CMK (cell line): ENCODE results near the gene ABLIM2.

ENCODE experiments used
- DNase-seq: peaks from one replicate; pipeline ENCODE4 v3.0.0-alpha.2; 2010; ENCODE audit warnings: low read depth

Gene ABLIM2

GRCh38 chr4:8103421-8104390 lies 54.9 kb downstream of the ABLIM2 start:
- no peak for DNase-seq

GRCh38 chr4:8102831-8103230 lies 55.8 kb downstream of the ABLIM2 start:
- DNase-seq = no peak

GRCh38 chr4:8102076-8102355 lies 56.6 kb downstream of the ABLIM2 start:
- no peak for DNase-seq

- DNase-seq = no peak
Measured at GRCh38 chr4:8101213-8102075, 57.2 kb downstream of the ABLIM2 start.

GRCh38 chr4:8099981-8100464 lies 58.6 kb downstream of the ABLIM2 start:
- no peak for DNase-seq

GRCh38 chr4:8098506-8098905 lies 60.1 kb downstream of the ABLIM2 start:
- DNase-seq = no peak

GRCh38 chr4:8097721-8098345 lies 60.8 kb downstream of the ABLIM2 start:
- no peak for DNase-seq

GRCh38 chr4:8097141-8097541 lies 61.5 kb downstream of the ABLIM2 start:
- no peak for DNase-seq

- no peak for DNase-seq
Measured at GRCh38 chr4:8096690-8097061, 61.9 kb downstream of the ABLIM2 start.

- no peak for DNase-seq
Measured at GRCh38 chr4:8095956-8096689, 62.5 kb downstream of the ABLIM2 start.

GRCh38 chr4:8093587-8094274 lies 64.9 kb downstream of the ABLIM2 start:
- DNase-seq = no peak

GRCh38 chr4:8092282-8092681 lies 66.3 kb downstream of the ABLIM2 start:
- no peak for DNase-seq

GRCh38 chr4:8090744-8091301 lies 67.8 kb downstream of the ABLIM2 start:
- no peak for DNase-seq

- DNase-seq = no peak
Measured at GRCh38 chr4:8090312-8090711, 68.3 kb downstream of the ABLIM2 start.

- DNase-seq = no peak
Measured at GRCh38 chr4:8089862-8090261, 68.8 kb downstream of the ABLIM2 start.

- no peak for DNase-seq
Measured at GRCh38 chr4:8088966-8089491, 69.6 kb downstream of the ABLIM2 start.

GRCh38 chr4:8087921-8088495 lies 70.6 kb downstream of the ABLIM2 start:
- DNase-seq = no peak

GRCh38 chr4:8086783-8087445 lies 71.7 kb downstream of the ABLIM2 start:
- no peak for DNase-seq

- no peak for DNase-seq
Measured at GRCh38 chr4:8085491-8086117, 73.0 kb downstream of the ABLIM2 start.
